Kasumi-1 (cell line): ENCODE data around the gene CYP17A1.
"Not testable (repeated sequence)": the region's sequence is repeated elsewhere in the genome, so short reads cannot be mapped to it uniquely, and the experiment has no call there.

ENCODE experiments used
- DNase-seq, 2 experiments: peaks; one replicate each; lab custom pipeline; 2025; lab: John Stamatoyannopoulos, UW

The CYP17A1 gene

GRCh38 chr10:102835007-102835482 is 2.2 kb downstream of the CYP17A1 start:
- peak; percentile 90 to 96 for DNase-seq

GRCh38 chr10:102834143-102834542 is 3.1 kb downstream of the CYP17A1 start:
- no peak for DNase-seq

GRCh38 chr10:102832987-102833386 is 4.2 kb downstream of the CYP17A1 start:
- DNase-seq: no peak

GRCh38 chr10:102832248-102832647 is 5.0 kb downstream of the CYP17A1 start:
- no peak for DNase-seq

GRCh38 chr10:102831322-102832071 is 5.7 kb downstream of the CYP17A1 start:
- DNase-seq: no peak

GRCh38 chr10:102827597-102827975 is 9.6 kb downstream of the CYP17A1 start:
- no peak for DNase-seq

- no peak for DNase-seq
Measured at GRCh38 chr10:102826148-102826796, 10.9 kb downstream of the CYP17A1 start.

- no peak for DNase-seq
Measured at GRCh38 chr10:102824664-102825063, 12.5 kb downstream of the CYP17A1 start.

- DNase-seq: no peak
Measured at GRCh38 chr10:102822222-102822621, 15.0 kb downstream of the CYP17A1 start.

- DNase-seq: not testable (repeated sequence)
Measured at GRCh38 chr10:102820008-102820407, 17.2 kb downstream of the CYP17A1 start.

GRCh38 chr10:102819054-102819453 is 18.2 kb downstream of the CYP17A1 start:
- DNase-seq: peak; percentile 74 to 75

- DNase-seq: no peak
Measured at GRCh38 chr10:102817175-102817574, 20.0 kb downstream of the CYP17A1 start.

GRCh38 chr10:102815790-102816549 is 21.2 kb downstream of the CYP17A1 start:
- DNase-seq: peak; percentile 28 to 30

GRCh38 chr10:102814873-102815661 is 22.1 kb downstream of the CYP17A1 start:
- no peak for DNase-seq

GRCh38 chr10:102814453-102814871 is 22.8 kb downstream of the CYP17A1 start:
- no peak for DNase-seq

GRCh38 chr10:102813734-102814452 is 23.3 kb downstream of the CYP17A1 start:
- no peak for DNase-seq

GRCh38 chr10:102813017-102813541 is 24.1 kb downstream of the CYP17A1 start:
- no peak for DNase-seq

- DNase-seq: peak; percentile 94
Measured at GRCh38 chr10:102812231-102812876, 24.9 kb downstream of the CYP17A1 start.

GRCh38 chr10:102811346-102811745 is 25.9 kb downstream of the CYP17A1 start:
- no peak for DNase-seq

- no peak for DNase-seq
Measured at GRCh38 chr10:102808380-102808779, 28.8 kb downstream of the CYP17A1 start.
